Type B pancreatic cell (in vitro differentiated cells): ENCODE data around the gene EFHD1. TPM values are rescaled to one million over a fixed set of nuclear protein-coding genes. Genes with fewer than 3 reads are reported as not detected.
"Not testable (repeated sequence)": the region's sequence is repeated elsewhere in the genome, so short reads cannot be mapped to it uniquely, and the experiment has no call there.

Experiments
- DNase-seq: peaks from one replicate; pipeline ENCODE4 v3.0.0; 2021; ENCODE audit warnings: mixed read lengths; ENCODE audit not compliant: unreplicated experiment; ENCODE audit errors: extremely low spot score
- H3K27ac Mint-ChIP-seq: 2 replicates; pipeline ENCODE4 v1.8.0; 2021; ENCODE audit warnings: mild to moderate bottlenecking, mixed read lengths
- H3K27me3 Mint-ChIP-seq: 2 replicates; pipeline ENCODE4 v1.8.0; 2021; ENCODE audit warnings: mixed read lengths
- H3K36me3 Mint-ChIP-seq: 2 replicates; pipeline ENCODE4 v1.8.0; 2021; ENCODE audit warnings: mixed read lengths
- H3K4me1 Mint-ChIP-seq: one replicate; pipeline ENCODE4 v1.8.0; 2021; ENCODE audit warnings: mixed read lengths; ENCODE audit not compliant: unreplicated experiment
- H3K4me3 Mint-ChIP-seq: 2 replicates; pipeline ENCODE4 v1.8.0; 2021; ENCODE audit warnings: mild to moderate bottlenecking, mixed read lengths
- H3K9me3 Mint-ChIP-seq: 2 replicates; pipeline ENCODE4 v1.8.0; 2021; ENCODE audit warnings: mixed read lengths
- total RNA-seq: library from RNA; stranded (reverse); gene quantifications from 2 replicates; pipeline ENCODE4 v1.2.1, GENCODE V29; 2021; ENCODE audit warnings: low replicate concordance
- TF ChIP-seq, protein P1 (sequence below): fragments of 200-600 bp; sonication (generic); conservative IDR thresholded peaks from 2 replicates; pipeline ENCODE4 v1.5.0; 2021; ENCODE audit warnings: antibody characterized with exemption, mild to moderate bottlenecking

EFHD1 gene
- total RNA-seq, 1 donor from 2014 or later, result 6.0 TPM

DNA sequence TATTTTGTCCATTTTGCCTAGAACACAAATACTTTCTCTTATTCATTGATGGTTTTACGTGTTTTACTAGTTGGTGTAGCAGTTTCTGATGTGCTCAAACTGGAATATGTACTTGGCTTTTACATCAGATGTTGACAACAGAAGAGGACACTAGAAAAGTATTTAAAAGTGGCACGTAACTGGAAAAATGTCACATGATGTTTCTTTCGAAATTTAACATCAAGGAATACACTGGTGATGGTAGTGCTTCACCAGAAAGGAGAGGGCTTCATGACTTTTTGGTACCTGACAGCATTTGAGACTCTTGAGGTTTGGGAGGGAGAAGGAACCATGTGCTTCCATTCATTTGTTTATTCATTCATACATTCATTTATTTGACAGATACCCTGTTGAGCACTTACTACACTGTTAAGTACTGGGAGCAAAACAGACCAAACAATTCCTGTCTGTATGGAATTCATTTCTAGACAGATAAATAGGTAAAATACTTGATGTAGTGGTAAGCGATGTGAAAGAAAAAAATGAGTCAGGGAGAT lies 65.2 kb downstream of the EFHD1 start:
- no peaks in the 10 kb centered on the region for H3K9me3 Mint-ChIP-seq
- peak overlapping the region; percentile 94 for H3K27ac Mint-ChIP-seq
- peaks cover 28% of the 10 kb centered on the region for H3K4me1 Mint-ChIP-seq
- H3K4me3 Mint-ChIP-seq, result peak overlapping the region; percentile 97
- H3K27me3 Mint-ChIP-seq, result no peaks in the 10 kb centered on the region
- TF ChIP-seq, protein P1, sequence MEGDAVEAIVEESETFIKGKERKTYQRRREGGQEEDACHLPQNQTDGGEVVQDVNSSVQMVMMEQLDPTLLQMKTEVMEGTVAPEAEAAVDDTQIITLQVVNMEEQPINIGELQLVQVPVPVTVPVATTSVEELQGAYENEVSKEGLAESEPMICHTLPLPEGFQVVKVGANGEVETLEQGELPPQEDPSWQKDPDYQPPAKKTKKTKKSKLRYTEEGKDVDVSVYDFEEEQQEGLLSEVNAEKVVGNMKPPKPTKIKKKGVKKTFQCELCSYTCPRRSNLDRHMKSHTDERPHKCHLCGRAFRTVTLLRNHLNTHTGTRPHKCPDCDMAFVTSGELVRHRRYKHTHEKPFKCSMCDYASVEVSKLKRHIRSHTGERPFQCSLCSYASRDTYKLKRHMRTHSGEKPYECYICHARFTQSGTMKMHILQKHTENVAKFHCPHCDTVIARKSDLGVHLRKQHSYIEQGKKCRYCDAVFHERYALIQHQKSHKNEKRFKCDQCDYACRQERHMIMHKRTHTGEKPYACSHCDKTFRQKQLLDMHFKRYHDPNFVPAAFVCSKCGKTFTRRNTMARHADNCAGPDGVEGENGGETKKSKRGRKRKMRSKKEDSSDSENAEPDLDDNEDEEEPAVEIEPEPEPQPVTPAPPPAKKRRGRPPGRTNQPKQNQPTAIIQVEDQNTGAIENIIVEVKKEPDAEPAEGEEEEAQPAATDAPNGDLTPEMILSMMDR, result no peak
- H3K36me3 Mint-ChIP-seq, result peaks cover 21% of the 10 kb centered on the region
- no peak for DNase-seq

DNA sequence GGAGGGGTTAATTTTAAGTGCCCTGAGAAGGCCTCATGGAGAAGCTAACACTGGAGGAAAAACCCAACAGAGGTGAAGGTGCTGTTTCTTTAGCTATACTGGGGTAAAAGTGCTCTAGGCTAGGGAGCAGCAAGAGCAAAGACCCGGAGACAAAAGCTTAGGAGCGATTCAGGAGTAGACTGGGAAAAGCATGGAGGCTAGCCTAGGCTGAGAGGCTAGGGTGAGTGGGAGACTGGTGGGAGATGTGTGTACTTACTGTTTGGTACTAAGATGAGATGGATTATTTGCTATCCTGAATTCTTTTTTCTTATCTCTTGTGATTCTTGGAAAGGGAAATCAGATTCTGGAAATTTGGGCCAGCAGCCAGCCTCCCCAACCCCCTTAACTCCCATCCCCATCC lies 65.7 kb downstream of the EFHD1 start:
- Mint-ChIP-seq H3K36me3 (peaks cover 26% of the 10 kb centered on the region), H3K4me1 (peaks cover 28% of the 10 kb centered on the region), H3K9me3 (no peaks in the 10 kb centered on the region), H3K27me3 (no peaks in the 10 kb centered on the region), H3K27ac (peak overlapping the region; percentile 94), H3K4me3 (peak overlapping the region; percentile 97)
- TF ChIP-seq, protein P1, result no peak
- no peak for DNase-seq

DNA sequence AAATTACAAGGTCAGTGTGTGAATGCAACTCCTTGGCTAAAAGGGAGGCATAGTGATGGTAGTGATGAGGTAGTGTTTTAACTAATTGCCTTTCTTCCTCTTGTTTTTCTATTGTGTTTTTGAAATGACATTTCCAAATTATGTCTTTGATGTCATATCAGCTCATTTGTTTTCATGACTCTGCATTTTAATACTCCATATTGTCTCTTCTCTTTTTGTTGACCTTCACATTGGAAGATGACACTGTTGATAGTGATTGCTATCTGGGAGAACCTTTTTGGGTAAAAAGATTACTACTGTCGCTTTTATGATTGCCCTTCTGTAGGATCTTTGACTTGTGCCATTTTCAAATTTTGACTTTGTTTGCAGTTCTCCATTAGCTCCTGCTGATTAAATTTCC lies 66.8 kb downstream of the EFHD1 start:
- Mint-ChIP-seq H3K27ac (peak overlapping the region; percentile 20), H3K27me3 (no peaks in the 10 kb centered on the region), H3K36me3 (peaks cover 31% of the 10 kb centered on the region), H3K9me3 (no peaks in the 10 kb centered on the region), H3K4me1 (peaks cover 28% of the 10 kb centered on the region), H3K4me3 (peak overlapping the region; percentile 97)
- DNase-seq, result no peak
- TF ChIP-seq, protein P1, result no peak

DNA sequence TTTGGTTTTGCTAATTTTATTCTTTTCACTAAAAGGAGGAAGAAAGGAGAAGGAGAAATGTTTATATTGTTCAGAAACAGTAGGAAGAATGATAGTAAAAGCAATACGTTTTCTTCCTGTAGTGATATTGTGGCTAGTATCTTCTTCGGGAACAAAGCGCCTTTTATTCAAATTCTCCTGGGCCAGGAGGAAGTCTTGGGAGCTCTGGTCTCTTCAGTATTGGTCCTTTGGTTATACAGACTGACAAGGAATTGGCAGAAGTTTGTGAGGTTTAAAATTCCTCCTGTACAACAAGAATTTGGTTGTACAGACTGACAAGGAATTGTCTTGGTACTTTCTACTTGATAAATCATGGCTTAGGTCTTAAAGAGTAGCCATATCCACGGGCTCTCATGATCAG lies 73.7 kb downstream of the EFHD1 start:
- peaks cover 36% of the 10 kb centered on the region for H3K36me3 Mint-ChIP-seq
- H3K27ac Mint-ChIP-seq, result no peak overlapping the region
- TF ChIP-seq, protein P1, result no peak
- H3K4me3 Mint-ChIP-seq, result no peak overlapping the region
- H3K27me3 Mint-ChIP-seq, result no peaks in the 10 kb centered on the region
- no peak for DNase-seq
- no peaks in the 10 kb centered on the region for H3K9me3 Mint-ChIP-seq
- no peaks in the 10 kb centered on the region for H3K4me1 Mint-ChIP-seq

DNA sequence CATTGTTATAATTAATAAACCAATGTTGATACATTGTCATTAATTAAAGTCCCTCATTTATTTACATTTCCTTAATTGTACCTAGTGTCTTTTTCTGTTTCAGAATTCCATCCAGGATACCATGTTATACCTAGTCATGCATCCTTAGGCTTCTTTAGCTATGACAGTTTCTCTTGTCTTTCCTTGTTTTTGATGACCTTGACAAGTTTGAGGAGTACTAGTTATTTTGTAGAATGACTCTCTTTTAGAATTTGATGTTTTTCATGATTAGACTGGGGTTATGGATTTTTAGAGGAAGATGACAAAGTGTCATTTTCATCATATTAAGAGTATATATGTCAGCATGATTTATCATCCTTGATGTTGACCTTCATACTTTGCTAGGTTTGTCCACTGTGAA lies 80.1 kb downstream of the EFHD1 start:
- TF ChIP-seq, protein P1, result no peak
- no peaks in the 10 kb centered on the region for H3K27me3 Mint-ChIP-seq
- H3K36me3 Mint-ChIP-seq, result peaks cover 37% of the 10 kb centered on the region
- no peak for DNase-seq
- no peak overlapping the region for H3K4me3 Mint-ChIP-seq
- no peak overlapping the region for H3K27ac Mint-ChIP-seq
- peaks cover 8% of the 10 kb centered on the region for H3K4me1 Mint-ChIP-seq
- no peaks in the 10 kb centered on the region for H3K9me3 Mint-ChIP-seq

DNA sequence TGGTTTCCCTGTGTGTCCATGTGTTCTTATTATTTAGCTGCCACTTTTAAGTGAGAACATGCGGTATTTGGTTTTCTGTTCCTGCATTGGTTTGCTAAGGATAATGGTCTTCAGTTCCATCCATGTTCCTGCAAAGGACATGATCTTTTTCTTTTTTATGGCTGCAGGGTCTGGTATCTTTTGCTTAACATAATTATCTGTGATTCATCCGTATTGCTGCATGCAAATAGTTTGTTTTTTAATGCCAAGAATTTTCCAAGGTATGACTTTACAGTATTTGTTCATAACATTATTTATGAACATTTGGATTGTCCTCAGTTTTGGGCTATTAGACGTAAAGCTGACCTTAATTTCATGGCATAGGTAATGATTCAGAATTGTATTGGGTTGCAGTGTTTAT lies 81.6 kb downstream of the EFHD1 start:
- Mint-ChIP-seq H3K27ac (no peak overlapping the region), H3K36me3 (peaks cover 48% of the 10 kb centered on the region), H3K4me1 (peaks cover 8% of the 10 kb centered on the region), H3K27me3 (no peaks in the 10 kb centered on the region), H3K4me3 (no peak overlapping the region), H3K9me3 (no peaks in the 10 kb centered on the region)
- DNase-seq, result no peak
- TF ChIP-seq, protein P1, result no peak

DNA sequence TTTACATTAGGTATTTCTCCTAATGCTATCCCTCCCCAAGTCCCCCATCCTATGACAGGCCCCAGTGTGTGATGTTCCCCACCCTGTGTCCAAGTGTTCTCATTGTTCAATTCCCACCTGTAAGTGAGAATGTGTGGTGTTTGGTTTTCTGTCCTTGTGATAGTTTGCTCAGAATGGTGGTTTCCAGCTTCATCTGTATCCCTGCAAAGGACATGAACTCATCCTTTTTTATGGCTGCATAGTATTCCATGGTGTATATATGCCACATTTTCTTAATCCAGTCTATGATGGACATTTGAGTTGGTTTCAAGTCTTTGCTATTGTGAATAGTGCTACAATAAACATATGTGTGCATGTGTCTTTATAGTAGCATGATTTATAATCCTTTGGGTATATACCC lies 86.7 kb downstream of the EFHD1 start:
- H3K4me1 Mint-ChIP-seq, H3K27ac Mint-ChIP-seq, H3K4me3 Mint-ChIP-seq, DNase-seq, H3K27me3 Mint-ChIP-seq, H3K9me3 Mint-ChIP-seq: not testable (repeated sequence)
- H3K36me3 Mint-ChIP-seq, result peaks cover 47% of the 10 kb centered on the region
